ENCODE data around the gene PRAME.
"Not testable (repeated sequence)": the region's sequence is repeated elsewhere in the genome, so short reads cannot be mapped to it uniquely, and the experiment has no call there.

The PRAME gene

DNA sequence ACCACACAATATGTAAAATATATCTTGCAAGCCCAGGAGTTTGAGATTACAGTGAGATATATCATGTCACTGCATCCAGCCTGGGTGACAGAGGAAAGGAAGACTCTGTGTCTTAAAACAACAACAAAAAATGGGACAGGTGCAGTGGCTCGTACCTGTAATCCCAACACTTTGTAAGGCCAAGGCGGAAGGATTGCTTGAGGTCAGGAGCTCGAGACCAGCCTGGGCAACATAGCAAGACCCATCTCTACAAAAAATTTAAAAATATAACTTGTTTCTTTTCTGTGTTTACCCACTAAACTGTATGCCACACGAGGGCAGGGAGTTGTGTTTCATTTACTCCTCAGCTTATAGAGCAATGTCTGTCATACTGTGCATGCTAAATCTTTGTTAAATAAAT, 42.1 kb downstream of the PRAME start:
- TF ChIP-seq, protein P1, sequence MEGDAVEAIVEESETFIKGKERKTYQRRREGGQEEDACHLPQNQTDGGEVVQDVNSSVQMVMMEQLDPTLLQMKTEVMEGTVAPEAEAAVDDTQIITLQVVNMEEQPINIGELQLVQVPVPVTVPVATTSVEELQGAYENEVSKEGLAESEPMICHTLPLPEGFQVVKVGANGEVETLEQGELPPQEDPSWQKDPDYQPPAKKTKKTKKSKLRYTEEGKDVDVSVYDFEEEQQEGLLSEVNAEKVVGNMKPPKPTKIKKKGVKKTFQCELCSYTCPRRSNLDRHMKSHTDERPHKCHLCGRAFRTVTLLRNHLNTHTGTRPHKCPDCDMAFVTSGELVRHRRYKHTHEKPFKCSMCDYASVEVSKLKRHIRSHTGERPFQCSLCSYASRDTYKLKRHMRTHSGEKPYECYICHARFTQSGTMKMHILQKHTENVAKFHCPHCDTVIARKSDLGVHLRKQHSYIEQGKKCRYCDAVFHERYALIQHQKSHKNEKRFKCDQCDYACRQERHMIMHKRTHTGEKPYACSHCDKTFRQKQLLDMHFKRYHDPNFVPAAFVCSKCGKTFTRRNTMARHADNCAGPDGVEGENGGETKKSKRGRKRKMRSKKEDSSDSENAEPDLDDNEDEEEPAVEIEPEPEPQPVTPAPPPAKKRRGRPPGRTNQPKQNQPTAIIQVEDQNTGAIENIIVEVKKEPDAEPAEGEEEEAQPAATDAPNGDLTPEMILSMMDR (IDR thresholded peaks at IDR 0.05; ENCODE audit: extremely low read depth, missing control alignments), result no peak
- DNase-seq (ENCODE audit: low spot score), result no peak

DNA sequence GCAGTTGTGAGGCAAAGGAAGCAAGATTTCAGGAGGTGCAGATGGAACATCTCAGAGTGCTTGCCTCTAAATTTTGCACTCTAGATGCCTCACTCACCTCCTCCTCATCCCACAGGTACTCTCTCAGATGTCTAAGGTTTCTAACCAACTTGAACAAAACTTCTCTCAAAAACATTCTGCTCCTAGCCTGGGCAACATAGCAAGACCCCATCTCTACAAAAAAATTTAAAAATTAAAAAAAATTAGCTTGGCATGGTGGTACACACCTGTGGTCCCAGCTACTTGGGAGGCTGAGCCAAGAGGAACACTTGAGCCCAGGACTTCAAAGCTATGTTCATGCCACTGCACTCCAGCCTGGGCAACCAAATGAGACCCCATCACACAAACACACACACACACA, 43.2 kb downstream of the PRAME start:
- TF ChIP-seq, protein P1 (IDR thresholded peaks at IDR 0.05; ENCODE audit: extremely low read depth, missing control alignments), result no peak
- no peak for DNase-seq (ENCODE audit: low spot score)

DNA sequence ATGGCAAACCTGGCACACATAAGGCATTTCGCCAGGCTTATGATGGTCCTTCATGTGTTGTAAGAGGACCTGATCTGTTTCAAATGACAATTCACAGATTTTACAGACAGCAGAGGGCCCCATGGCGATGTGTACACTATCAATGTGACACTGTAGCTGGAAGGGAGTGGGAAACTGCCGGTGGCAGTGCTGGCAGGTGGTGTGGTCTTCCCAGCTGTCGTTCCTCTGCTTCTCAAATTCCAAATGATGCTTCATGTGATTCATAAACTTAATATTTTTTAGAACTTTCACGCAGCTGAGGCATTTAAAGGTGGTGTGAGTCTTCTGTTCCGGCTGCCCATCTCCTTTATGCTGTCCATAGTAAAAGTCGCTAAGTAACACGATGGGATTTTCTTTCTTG, 44.6 kb downstream of the PRAME start:
- not testable (repeated sequence) for DNase-seq (ENCODE audit: low spot score)

DNA sequence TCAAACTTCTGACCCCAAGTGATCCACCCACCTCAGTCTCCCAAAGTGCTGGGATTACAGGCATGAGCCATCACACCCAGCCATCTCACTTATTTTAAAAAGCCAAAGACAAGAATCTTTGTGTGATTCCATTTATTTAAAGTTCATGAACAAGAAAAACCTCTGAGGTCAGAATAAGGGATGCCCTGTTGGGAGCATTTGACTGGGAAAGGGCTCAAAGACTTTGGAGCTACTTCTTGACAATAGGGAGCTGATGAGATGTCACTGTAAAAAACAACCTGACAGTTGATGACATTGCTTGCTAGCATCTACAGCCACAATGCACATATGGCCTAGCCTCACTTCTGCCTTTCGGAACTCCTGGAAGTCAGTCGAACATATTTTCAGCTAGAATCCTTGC, 45.4 kb downstream of the PRAME start:
- DNase-seq (ENCODE audit: low spot score), result no peak
- TF ChIP-seq, protein P1 (IDR thresholded peaks at IDR 0.05; ENCODE audit: extremely low read depth, missing control alignments), result no peak

DNA sequence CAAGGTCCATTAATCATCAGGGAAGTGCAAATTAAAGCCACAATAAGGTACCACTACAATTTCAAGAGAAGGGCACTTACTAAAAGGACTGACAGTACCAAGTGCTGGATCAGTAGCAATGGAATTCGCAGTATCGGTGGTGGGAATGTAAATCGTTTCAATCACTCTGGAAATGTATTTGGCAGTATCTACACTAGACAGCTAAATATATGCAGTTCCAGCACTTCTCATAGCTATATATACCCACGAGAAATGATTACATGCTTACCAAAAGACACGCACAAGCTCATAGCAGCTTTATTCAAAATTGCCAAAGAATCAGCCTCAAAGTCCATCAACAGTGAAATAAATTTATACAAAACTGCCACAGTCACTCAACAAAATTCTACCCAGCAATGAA, 46.1 kb downstream of the PRAME start:
- DNase-seq (ENCODE audit: low spot score), result no peak
- TF ChIP-seq, protein P1 (IDR thresholded peaks at IDR 0.05; ENCODE audit: extremely low read depth, missing control alignments), result no peak

DNA sequence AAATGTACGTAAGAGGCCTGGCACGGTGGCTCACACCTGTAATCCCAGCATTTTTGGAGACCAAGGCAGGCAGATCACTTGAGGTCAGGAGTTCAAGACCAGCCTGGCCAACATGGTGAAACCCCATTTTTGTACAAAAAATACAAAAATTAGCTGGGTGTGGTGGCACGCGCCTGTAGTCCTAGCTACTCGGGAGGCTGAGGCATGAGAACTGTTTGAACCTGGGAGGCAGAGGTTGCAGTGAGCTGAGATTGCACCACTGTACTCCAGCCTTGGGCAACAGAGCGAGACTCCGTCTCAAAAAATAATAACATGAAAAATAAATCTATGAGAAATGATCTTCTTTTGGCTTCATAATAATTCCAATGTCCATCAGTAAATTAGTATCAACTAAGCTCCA, 48.2 kb downstream of the PRAME start:
- not testable (repeated sequence) for DNase-seq (ENCODE audit: low spot score)

DNA sequence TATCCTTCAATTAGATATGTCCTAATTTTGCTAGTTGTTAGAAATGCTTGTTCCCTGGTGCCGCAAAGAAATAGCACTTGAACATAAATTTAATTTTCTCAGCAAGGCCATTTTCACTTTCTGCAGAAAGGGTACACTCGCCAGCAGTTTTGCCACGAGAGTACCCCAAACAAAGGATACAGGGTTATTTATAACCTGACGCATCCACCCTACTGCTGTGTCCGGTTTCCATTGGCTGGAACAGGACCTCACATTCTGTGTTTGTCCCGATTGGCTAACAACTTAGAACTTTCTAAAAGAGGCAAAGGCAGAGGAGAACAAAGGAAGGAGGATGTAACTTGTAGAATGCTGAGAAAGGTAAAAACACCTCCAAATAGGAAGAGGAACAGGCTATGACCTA, 49.2 kb downstream of the PRAME start:
- not testable (repeated sequence) for DNase-seq (ENCODE audit: low spot score)

DNA sequence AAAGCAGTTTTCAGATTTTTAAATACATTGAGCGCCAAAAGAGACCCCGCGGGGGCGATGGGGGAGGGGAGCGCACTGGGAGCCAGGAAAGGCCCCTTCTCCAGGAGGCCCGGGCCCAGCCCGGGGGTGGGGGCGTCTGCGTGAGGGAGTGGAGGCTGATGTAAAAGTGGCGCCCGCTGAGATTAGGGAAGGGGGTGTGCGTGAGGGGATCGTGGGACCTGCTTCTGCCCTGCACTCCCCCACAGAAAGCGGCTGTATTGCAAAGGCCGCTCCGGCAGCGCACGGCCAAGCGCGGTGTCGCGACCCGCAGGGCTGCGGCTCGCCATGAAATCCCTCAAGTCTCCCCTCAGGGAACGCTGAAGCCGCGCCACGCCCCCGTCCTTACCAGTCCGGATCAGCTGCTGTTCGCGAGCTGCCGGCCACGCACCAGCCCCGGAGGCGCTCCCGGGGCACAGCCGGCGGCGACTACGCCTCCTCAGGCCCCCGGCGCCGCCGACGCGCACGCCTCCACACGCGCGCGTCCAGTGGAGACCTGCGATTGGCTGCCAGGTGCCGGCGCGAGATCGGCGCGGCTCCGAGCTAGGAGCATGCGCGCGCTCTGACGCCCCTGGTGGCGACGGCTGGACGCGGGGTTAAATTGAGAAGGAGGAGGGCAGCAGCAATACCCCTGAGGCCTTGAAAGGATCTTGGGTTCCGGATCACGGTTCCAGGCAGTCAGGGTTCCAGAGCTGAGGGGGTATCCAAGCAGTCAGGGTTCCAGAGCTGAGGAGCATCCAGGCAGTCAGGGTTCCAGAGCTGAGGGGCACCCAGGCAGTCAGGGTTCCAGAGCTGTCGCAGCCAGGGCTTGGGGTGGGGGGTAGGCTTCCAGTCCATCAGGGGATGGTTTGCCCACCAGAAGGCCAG, 50.5 kb downstream of the PRAME start, which contains the start of gene ZNF280B:
ZNF280B (minus strand) TSS at position 469 of the 903 bp plus-strand sequence. CDS start 19,344 bp downstream, outside the sequence.
- TF ChIP-seq, protein P1 (IDR thresholded peaks at IDR 0.05; ENCODE audit: extremely low read depth, missing control alignments), result peak; percentile 72
- DNase-seq (ENCODE audit: low spot score), result peak; percentile 93

DNA sequence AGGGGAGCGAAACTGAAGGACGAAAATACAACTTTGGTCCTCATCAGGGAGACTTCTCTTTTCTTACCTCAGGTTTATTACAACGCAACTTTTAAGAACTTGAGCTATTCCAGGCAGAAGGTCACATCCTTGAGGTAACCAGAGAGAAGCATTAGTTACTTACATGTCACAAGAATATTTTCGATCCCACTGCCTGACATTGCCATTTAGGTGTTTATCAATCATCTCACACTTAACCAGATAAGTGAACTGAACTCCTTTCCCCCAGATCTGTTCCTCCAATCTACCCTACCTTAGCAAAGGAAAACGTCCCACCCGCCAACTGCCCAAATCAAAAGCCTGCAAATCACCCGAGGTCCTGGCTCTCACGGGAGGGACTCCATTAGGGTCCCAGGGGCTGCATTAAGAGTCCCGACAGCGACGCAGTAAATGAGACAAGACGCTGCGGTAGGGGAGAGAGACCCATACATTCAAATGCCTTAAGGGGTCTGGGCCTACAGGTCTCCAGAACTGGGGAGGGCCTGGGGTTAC, 51.3 kb downstream of the PRAME start:
- TF ChIP-seq, protein P1 (IDR thresholded peaks at IDR 0.05; ENCODE audit: extremely low read depth, missing control alignments), result no peak
- peak; percentile 19 for DNase-seq (ENCODE audit: low spot score)
